ENCODE data around the gene ATP5PO. TPM values are rescaled to one million over a fixed set of nuclear protein-coding genes. Genes with fewer than 3 reads are reported as not detected.

ATP5PO gene
- total and polyA plus RNA-seq, 2 donors (not counting 1 experiment from before 2014, with no cell fraction given): 123 to 139 TPM

GRCh38 chr21:33914188-33914587, 1.4 kb downstream of the ATP5PO start:
- Histone ChIP-seq H3K4me3 (ENCODE audit: control extremely low read depth in 1 of 5, extremely low read depth in 1 of 5, insufficient read depth in 1 of 5, low read depth in 2 of 5, low read length in 4 of 5) (no peak overlapping the region), H3K4me2 (replicated peaks; ENCODE audit: low read depth, low read length, poor library complexity, severe bottlenecking) (peak overlapping the region; percentile 81), H3K9ac (ENCODE audit: low read length) (no peak overlapping the region), H3K36me3 (replicated peaks in 1 of 2; ENCODE audit: control extremely low read depth in 1 of 2, control insufficient read depth in 1 of 2, extremely low read depth in 1 of 2, insufficient read depth in 2 of 2, low read length in 1 of 2) (peaks cover 0 to 34% of the 10 kb centered on the region in 2 experiments), H4K20me1 (ENCODE audit: control insufficient read depth, insufficient read depth, low read length, poor library complexity, severe bottlenecking) (peaks cover 6% of the 10 kb centered on the region), H3K4me1 (ENCODE audit: control insufficient read depth in 2 of 2, insufficient read depth in 2 of 2, low read length in 2 of 2) (peaks cover 14 to 16% of the 10 kb centered on the region in 2 donors), H3K79me2 (ENCODE audit: control insufficient read depth, insufficient read depth, low read length) (peaks cover 28% of the 10 kb centered on the region), H2AFZ (ENCODE audit: insufficient read depth, low read depth, low read length, poor library complexity, severe bottlenecking) (no peak overlapping the region), H3K27me3 (replicated peaks in 1 of 4; ENCODE audit: control extremely low read depth in 1 of 4, control insufficient read depth in 3 of 4, insufficient read depth in 4 of 4, low read length in 3 of 4) (no peaks in the 10 kb centered on the region), H3K9me3 (ENCODE audit: control extremely low read depth in 1 of 3, control insufficient read depth in 2 of 3, insufficient read depth in 1 of 3, low read length in 2 of 3) (no peaks in the 10 kb centered on the region), H3K27ac (ENCODE audit: low read length in 2 of 2) (no peak overlapping the region)
- Mint-ChIP-seq H3K4me1 (peaks cover 27% of the 10 kb centered on the region), H3K27me3 (no peaks in the 10 kb centered on the region), H3K27ac (peak overlapping the region; percentile 35), H3K9me3 (ENCODE audit: insufficient read depth) (no peaks in the 10 kb centered on the region), H3K4me3 (peak overlapping the region; percentile 50)
- no peak for TF ChIP-seq EZH2 (IDR thresholded peaks at IDR 0.05; ENCODE audit: borderline replicate concordance, insufficient read depth, low read depth, low read length, poor library complexity, severe bottlenecking)
- TF ChIP-seq CTCF (IDR thresholded peaks at IDR 0.05): no peak
- CTCF ChIA-PET: interaction anchor here (0.8 to 5.2 kb wide), 3 partner anchors 10 to 448 kb away, joined by 4 to 37 read pairs (median 14); no protein-coding TSS in a partner anchor
- 56% methylated on average over 4 of the region's 5 CpGs for WGBS (ENCODE audit: insufficient coverage)
- POLR2A ChIA-PET: no interaction called here
- DNase-seq (no peak), ATAC-seq (ENCODE audit: low read depth) (no peak)
- intact Hi-C loops (cut with micrococcal nuclease): loop anchor here (2.0 to 10.0 kb wide), 3 partner anchors 423 to 1639 kb away; partner anchors contain the start of genes DNAJC28, MIS18A and URB1

- ChIA-PET POLR2A (no interaction called here), CTCF (no interaction called here)
- H3K79me2 ChIP-seq (ENCODE audit: control insufficient read depth, insufficient read depth, low read length): peaks cover 18% of the 10 kb centered on the region
- no peak for DNase-seq
- no peaks in the 10 kb centered on the region for H3K27me3 ChIP-seq (replicated peaks in 1 of 4; ENCODE audit: control extremely low read depth in 1 of 4, control insufficient read depth in 3 of 4, insufficient read depth in 4 of 4, low read length in 3 of 4)
- H3K4me2 ChIP-seq (replicated peaks; ENCODE audit: low read depth, low read length, poor library complexity, severe bottlenecking): no peak overlapping the region
- Mint-ChIP-seq H3K4me3 (no peak overlapping the region), H3K27ac (no peak overlapping the region), H3K27me3 (no peaks in the 10 kb centered on the region), H3K4me1 (peaks cover 11% of the 10 kb centered on the region), H3K9me3 (ENCODE audit: insufficient read depth) (no peaks in the 10 kb centered on the region)
- no peak overlapping the region for H3K9ac ChIP-seq (ENCODE audit: low read length)
- H3K36me3 ChIP-seq (replicated peaks in 1 of 2; ENCODE audit: control extremely low read depth in 1 of 2, control insufficient read depth in 1 of 2, extremely low read depth in 1 of 2, insufficient read depth in 2 of 2, low read length in 1 of 2): peaks cover 0 to 72% of the 10 kb centered on the region in 2 experiments
- no peak for ATAC-seq (ENCODE audit: low read depth)
- H3K4me3 ChIP-seq (ENCODE audit: control extremely low read depth in 1 of 5, extremely low read depth in 1 of 5, insufficient read depth in 1 of 5, low read depth in 2 of 5, low read length in 4 of 5): no peak overlapping the region
- intact Hi-C loops (cut with micrococcal nuclease): loop anchor here (10.0 kb wide), 2 partner anchors 1515 to 1635 kb away; partner anchors contain the start of genes MIS18A and URB1
- no peak overlapping the region for H2AFZ ChIP-seq (ENCODE audit: insufficient read depth, low read depth, low read length, poor library complexity, severe bottlenecking)
- peaks cover 6% of the 10 kb centered on the region for H4K20me1 ChIP-seq (ENCODE audit: control insufficient read depth, insufficient read depth, low read length, poor library complexity, severe bottlenecking)
- no peak overlapping the region for H3K27ac ChIP-seq (ENCODE audit: low read length in 2 of 2)
- H3K4me1 ChIP-seq (ENCODE audit: control insufficient read depth in 2 of 2, insufficient read depth in 2 of 2, low read length in 2 of 2): peaks cover 7 to 8% of the 10 kb centered on the region in 2 donors
- TF ChIP-seq EZH2 (IDR thresholded peaks at IDR 0.05; ENCODE audit: borderline replicate concordance, insufficient read depth, low read depth, low read length, poor library complexity, severe bottlenecking): no peak
- TF ChIP-seq CTCF (IDR thresholded peaks at IDR 0.05): no peak
- 95% methylated on average over 6 of the region's 6 CpGs for WGBS (ENCODE audit: insufficient coverage)
- H3K9me3 ChIP-seq (ENCODE audit: control extremely low read depth in 1 of 3, control insufficient read depth in 2 of 3, insufficient read depth in 1 of 3, low read length in 2 of 3): no peaks in the 10 kb centered on the region
Observed at GRCh38 chr21:33909756-33910155, 5.8 kb downstream of the ATP5PO start.

All from B cell (primary cell).